ENCODE data around the gene TIMMDC1. TPM values are rescaled to one million over a fixed set of nuclear protein-coding genes. Genes with fewer than 3 reads are reported as not detected.
"Not testable (repeated sequence)": the region's sequence is repeated elsewhere in the genome, so short reads cannot be mapped to it uniquely, and the experiment has no call there.

Gene TIMMDC1
- total RNA-seq, 1 experiment from 2014 or later = 62.5 TPM

- DNase-seq (ENCODE audit: low read depth) = no peak
Measured at GRCh38 chr3:119557192-119557876, 59.0 kb downstream of the TIMMDC1 start.

DNA sequence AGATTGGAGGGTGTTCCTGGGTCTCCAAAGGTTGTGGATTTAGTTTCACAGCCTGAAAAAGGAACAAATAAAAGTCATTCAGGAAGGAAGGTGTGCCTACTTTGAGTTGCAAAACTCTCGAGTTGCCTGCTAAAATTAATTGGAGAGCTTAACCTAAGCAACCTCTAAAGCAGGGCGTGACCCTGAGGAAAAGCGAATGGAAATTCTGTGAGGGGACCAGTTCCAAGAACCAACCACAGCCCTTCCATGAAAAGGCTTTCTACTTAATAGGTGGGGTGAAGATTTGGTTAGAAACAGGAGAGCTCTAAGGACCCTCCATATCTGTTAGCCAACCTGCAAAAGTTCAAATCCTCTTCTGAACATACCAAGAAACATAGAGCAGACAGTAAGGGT is 59.5 kb downstream of the TIMMDC1 start:
- DNase-seq (ENCODE audit: low read depth) = no peak

- DNase-seq (ENCODE audit: low read depth) = no peak
Measured at GRCh38 chr3:119558626-119559317, 60.4 kb downstream of the TIMMDC1 start.

- peak; percentile 46 for DNase-seq (ENCODE audit: low read depth)
Measured at GRCh38 chr3:119559441-119559963, 61.2 kb downstream of the TIMMDC1 start, which contains the start of gene CD80. TSS of gene CD80 (minus strand) at chr3:119559614. CDS start at chr3:119557728, 1,886 bp downstream.

GRCh38 chr3:119560160-119560559 is 61.8 kb downstream of the TIMMDC1 start:
- DNase-seq (ENCODE audit: low read depth) = no peak

GRCh38 chr3:119562307-119562961 is 64.1 kb downstream of the TIMMDC1 start:
- no peak for DNase-seq (ENCODE audit: low read depth)

DNA sequence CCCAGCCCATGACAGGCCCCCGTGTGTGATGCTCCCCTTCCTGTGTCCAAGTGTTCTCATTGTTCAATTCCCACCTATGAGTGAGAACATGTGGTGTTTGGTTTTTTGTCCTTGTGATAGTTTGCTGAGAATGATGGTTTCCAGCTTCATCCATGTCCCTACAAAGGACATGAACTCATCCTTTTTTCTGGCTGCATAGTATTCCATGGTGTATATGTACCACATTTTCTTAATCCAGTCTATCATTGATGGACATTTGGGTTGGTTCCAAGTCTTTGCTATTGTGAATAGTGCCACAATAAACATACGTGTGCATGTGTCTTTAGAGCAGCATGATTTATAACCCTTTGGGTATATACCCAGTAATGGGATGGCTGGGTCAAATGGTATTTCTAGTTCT is 65.0 kb downstream of the TIMMDC1 start:
- not testable (repeated sequence) for DNase-seq (ENCODE audit: low read depth)

DNA sequence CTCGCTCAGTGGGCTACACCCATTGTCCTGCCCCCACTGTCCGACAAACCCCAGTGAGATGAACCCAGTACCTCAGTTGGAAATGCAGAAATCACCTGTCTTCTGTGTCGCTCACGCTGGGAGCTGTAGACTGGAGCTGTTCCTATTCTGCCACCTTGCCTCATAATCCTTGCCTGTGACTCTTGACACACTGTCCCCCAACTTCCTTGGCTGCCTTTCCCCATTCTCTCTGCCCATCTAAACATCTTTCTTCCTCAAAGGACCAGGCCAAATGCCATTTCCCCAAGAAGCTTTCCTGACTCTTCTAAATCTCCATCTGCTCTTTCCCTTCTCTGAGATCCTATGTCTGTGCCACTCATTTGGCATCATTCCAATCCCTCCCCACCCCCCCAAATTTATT is 70.8 kb downstream of the TIMMDC1 start:
- no peak for DNase-seq (ENCODE audit: low read depth)

- DNase-seq (ENCODE audit: low read depth) = no peak
Measured at GRCh38 chr3:119570229-119570628, 71.9 kb downstream of the TIMMDC1 start.

- DNase-seq (ENCODE audit: low read depth) = no peak
Measured at GRCh38 chr3:119571230-119571629, 72.9 kb downstream of the TIMMDC1 start.

- DNase-seq (ENCODE audit: low read depth) = no peak
Measured at GRCh38 chr3:119571688-119572087, 73.3 kb downstream of the TIMMDC1 start.

Other genes with a start within 250 kb of the TIMMDC1 start
- 14.3 and 14.6 TPM in 2 replicates for gene ARHGAP31, start 204.2 kb upstream of the TIMMDC1 start, total RNA-seq (2014; rRNA removed; shearing (Covaris generic))
- 42.6 and 72.5 TPM in 2 replicates for gene TMEM39A, start 34.9 kb upstream of the TIMMDC1 start, total RNA-seq (2014; rRNA removed; shearing (Covaris generic))
- 16.1 and 16.5 TPM in 2 replicates for gene POGLUT1, start 29.6 kb upstream of the TIMMDC1 start, total RNA-seq (2014; rRNA removed; shearing (Covaris generic))
- not detected in 2 replicates for gene CD80, start 61.1 kb downstream of the TIMMDC1 start, total RNA-seq (2014; rRNA removed; shearing (Covaris generic))
- gene ADPRH, start 80.9 kb downstream of the TIMMDC1 start, total RNA-seq (2014; rRNA removed; shearing (Covaris generic)) = 0.86 and 2.5 TPM in 2 replicates
- not detected in 2 replicates for gene PLA1A, start 99.3 kb downstream of the TIMMDC1 start, total RNA-seq (2014; rRNA removed; shearing (Covaris generic))
- 0.17 TPM in 1 of 2 replicates, not detected in the other for gene POPDC2, start 162.0 kb downstream of the TIMMDC1 start, total RNA-seq (2014; rRNA removed; shearing (Covaris generic))
- 35.9 and 62.8 TPM in 2 replicates for gene COX17, start 178.9 kb downstream of the TIMMDC1 start, total RNA-seq (2014; rRNA removed; shearing (Covaris generic))
- gene CFAP91, start 204.5 kb downstream of the TIMMDC1 start, total RNA-seq (2014; rRNA removed; shearing (Covaris generic)) = 1.8 and 2.0 TPM in 2 replicates